Measurements from ENCODE around the gene FAM181A. TPM values are rescaled to one million over a fixed set of nuclear protein-coding genes. Genes with fewer than 3 reads are reported as not detected.

FAM181A gene
- total and polyA plus RNA-seq, 4 experiments from 2014 or later = not detected

GRCh38 chr14:93895023-93895604 lies 32.0 kb upstream of the FAM181A start:
- Histone ChIP-seq H3K4me1 (ENCODE audit: insufficient read depth, low read length) (no peaks in the 10 kb centered on the region), H3K4me3 (ENCODE audit: low read length in 2 of 2) (no peak overlapping the region), H3K9me3 (ENCODE audit: control insufficient read depth in 1 of 2, low read length in 2 of 2) (no peaks in the 10 kb centered on the region), H3K36me3 (ENCODE audit: insufficient read depth, low read length) (no peaks in the 10 kb centered on the region), H3K27ac (ENCODE audit: low read depth, low read length) (no peak overlapping the region), H3K27me3 (ENCODE audit: insufficient read depth, low read length) (no peaks in the 10 kb centered on the region)
- Mint-ChIP-seq H3K27ac (no peak overlapping the region), H3K4me3 (no peak overlapping the region), H3K27me3 (peaks cover 4 to 11% of the 10 kb centered on the region in 2 donors), H3K36me3 (no peaks in the 10 kb centered on the region), H3K4me1 (no peaks in the 10 kb centered on the region), H3K9me3 (peaks cover 0 to 3% (median 0%) of the 10 kb centered on the region in 8 donors)
- POLR2A ChIA-PET (ENCODE audit: partially characterized antibody) = no interaction called here
- CTCF ChIA-PET (ENCODE audit: partially characterized antibody) = interaction anchor here (1.2 to 1.4 kb wide), 3 partner anchors 10 to 687 kb away, joined by 3 to 4 read pairs (median 3); no protein-coding TSS in a partner anchor
- intact Hi-C loops (cut with micrococcal nuclease) = loop anchor here (10.0 kb wide), 1 partner anchor 660 kb away; no protein-coding TSS in a partner anchor
- DNase-seq = no peak

DNA sequence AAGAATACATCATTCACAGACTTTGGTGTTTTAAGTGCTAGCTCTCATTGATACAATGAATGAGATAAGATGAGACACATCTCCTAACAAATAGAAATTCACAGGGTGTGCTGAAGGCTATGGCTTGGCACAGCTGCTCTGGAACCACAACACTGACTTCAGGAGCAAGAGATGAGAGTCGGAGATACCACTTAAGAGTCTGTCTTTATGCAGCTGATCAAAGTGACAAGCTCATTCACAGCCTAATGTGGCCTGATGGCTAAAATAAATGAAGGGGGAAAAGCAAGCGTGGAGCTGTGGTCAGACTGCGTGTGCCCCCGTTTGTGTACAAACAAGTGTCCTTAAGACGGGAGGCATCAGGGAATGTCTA lies 29.7 kb upstream of the FAM181A start:
- intact Hi-C loops (cut with micrococcal nuclease) = loop anchor here (10.0 kb wide), 1 partner anchor 663 kb away; no protein-coding TSS in a partner anchor
- no peaks in the 10 kb centered on the region for H3K4me1 ChIP-seq (ENCODE audit: insufficient read depth, low read length)
- Mint-ChIP-seq H3K4me1 (no peaks in the 10 kb centered on the region), H3K9me3 (peaks cover 0 to 3% (median 0%) of the 10 kb centered on the region in 8 donors), H3K27ac (no peak overlapping the region), H3K4me3 (no peak overlapping the region), H3K36me3 (no peaks in the 10 kb centered on the region), H3K27me3 (peaks cover 2 to 4% of the 10 kb centered on the region in 2 donors)
- no peaks in the 10 kb centered on the region for H3K27me3 ChIP-seq (ENCODE audit: insufficient read depth, low read length)
- no peaks in the 10 kb centered on the region for H3K9me3 ChIP-seq (ENCODE audit: control insufficient read depth in 1 of 2, low read length in 2 of 2)
- no peaks in the 10 kb centered on the region for H3K36me3 ChIP-seq (ENCODE audit: insufficient read depth, low read length)
- H3K4me3 ChIP-seq (ENCODE audit: low read length in 2 of 2) = no peak overlapping the region
- DNase-seq = no peak
- H3K27ac ChIP-seq (ENCODE audit: low read depth, low read length) = no peak overlapping the region
- POLR2A ChIA-PET (ENCODE audit: partially characterized antibody) = no interaction called here
- CTCF ChIA-PET (ENCODE audit: partially characterized antibody) = interaction anchor here (0.8 to 1.4 kb wide), 4 partner anchors 9 to 13 kb away, joined by 3 to 4 read pairs (median 3); no protein-coding TSS in a partner anchor

DNA sequence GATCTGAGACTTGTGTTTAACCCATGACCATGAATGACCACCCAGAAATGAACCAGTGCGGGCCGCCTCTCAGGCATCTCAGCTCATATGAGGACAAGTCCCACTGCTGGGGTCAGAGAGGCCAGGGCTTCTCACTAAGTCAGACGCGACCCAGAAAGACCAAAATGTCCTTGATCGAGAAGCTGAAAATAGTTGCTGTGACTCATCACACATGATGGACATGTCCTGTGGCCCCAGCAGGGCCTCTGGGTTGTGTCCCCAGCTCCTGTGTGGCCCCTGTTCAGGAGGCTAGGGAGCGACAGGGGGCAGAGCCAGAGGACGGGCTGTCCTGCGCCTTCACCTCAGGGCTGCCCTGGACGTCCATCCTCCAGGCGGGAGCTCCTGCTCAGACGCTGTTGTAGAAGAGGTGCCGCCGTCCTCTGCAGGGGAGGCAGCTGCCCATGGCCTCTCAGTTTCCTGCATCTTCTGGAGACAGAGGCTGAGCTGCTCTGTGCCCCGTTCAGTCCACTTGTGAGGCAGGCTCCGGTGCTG lies 29.0 kb upstream of the FAM181A start:
- Mint-ChIP-seq H3K27ac (no peak overlapping the region), H3K9me3 (peaks cover 0 to 3% (median 0%) of the 10 kb centered on the region in 8 donors), H3K4me3 (no peak overlapping the region), H3K4me1 (no peaks in the 10 kb centered on the region), H3K27me3 (peaks cover 2 to 4% of the 10 kb centered on the region in 2 donors), H3K36me3 (no peaks in the 10 kb centered on the region)
- no peaks in the 10 kb centered on the region for H3K27me3 ChIP-seq (ENCODE audit: insufficient read depth, low read length)
- ChIA-PET POLR2A (ENCODE audit: partially characterized antibody) (no interaction called here), CTCF (ENCODE audit: partially characterized antibody) (interaction anchor here (1.2 to 1.5 kb wide), 3 partner anchors 9 to 13 kb away, joined by 3 to 4 read pairs (median 4); no protein-coding TSS in a partner anchor)
- H3K4me3 ChIP-seq (ENCODE audit: low read length in 2 of 2) = no peak overlapping the region
- H3K9me3 ChIP-seq (ENCODE audit: control insufficient read depth in 1 of 2, low read length in 2 of 2) = no peaks in the 10 kb centered on the region
- H3K27ac ChIP-seq (ENCODE audit: low read depth, low read length) = no peak overlapping the region
- intact Hi-C loops (cut with micrococcal nuclease) = loop anchor here (10.0 kb wide), 1 partner anchor 663 kb away; no protein-coding TSS in a partner anchor
- no peak for DNase-seq
- H3K36me3 ChIP-seq (ENCODE audit: insufficient read depth, low read length) = no peaks in the 10 kb centered on the region
- H3K4me1 ChIP-seq (ENCODE audit: insufficient read depth, low read length) = no peaks in the 10 kb centered on the region

- H3K4me1 Mint-ChIP-seq = no peaks in the 10 kb centered on the region
- no peaks in the 10 kb centered on the region for H3K27me3 ChIP-seq (ENCODE audit: insufficient read depth, low read length)
- H3K4me1 ChIP-seq (ENCODE audit: insufficient read depth, low read length) = no peaks in the 10 kb centered on the region
- ChIA-PET POLR2A (ENCODE audit: partially characterized antibody) (no interaction called here), CTCF (ENCODE audit: partially characterized antibody) (interaction anchor here (1.5 kb wide), 1 partner anchor 10 kb away, joined by 4 read pairs; no protein-coding TSS in a partner anchor)
- H3K4me3 Mint-ChIP-seq = no peak overlapping the region
- H3K4me3 ChIP-seq (ENCODE audit: low read length in 2 of 2) = no peak overlapping the region
- peaks cover 0 to 3% (median 0%) of the 10 kb centered on the region in 8 donors for H3K9me3 Mint-ChIP-seq
- intact Hi-C loops (cut with micrococcal nuclease) = loop anchor here (10.0 kb wide), 1 partner anchor 664 kb away; no protein-coding TSS in a partner anchor
- no peak overlapping the region for H3K27ac Mint-ChIP-seq
- H3K36me3 ChIP-seq (ENCODE audit: insufficient read depth, low read length) = no peaks in the 10 kb centered on the region
- H3K9me3 ChIP-seq (ENCODE audit: control insufficient read depth in 1 of 2, low read length in 2 of 2) = no peaks in the 10 kb centered on the region
- H3K36me3 Mint-ChIP-seq = no peaks in the 10 kb centered on the region
- peaks cover 2 to 4% of the 10 kb centered on the region in 2 donors for H3K27me3 Mint-ChIP-seq
- no peak for DNase-seq
- no peak overlapping the region for H3K27ac ChIP-seq (ENCODE audit: low read depth, low read length)
These were observed 28.4 kb upstream of the FAM181A start for GRCh38 chr14:93898731-93899130.

DNA sequence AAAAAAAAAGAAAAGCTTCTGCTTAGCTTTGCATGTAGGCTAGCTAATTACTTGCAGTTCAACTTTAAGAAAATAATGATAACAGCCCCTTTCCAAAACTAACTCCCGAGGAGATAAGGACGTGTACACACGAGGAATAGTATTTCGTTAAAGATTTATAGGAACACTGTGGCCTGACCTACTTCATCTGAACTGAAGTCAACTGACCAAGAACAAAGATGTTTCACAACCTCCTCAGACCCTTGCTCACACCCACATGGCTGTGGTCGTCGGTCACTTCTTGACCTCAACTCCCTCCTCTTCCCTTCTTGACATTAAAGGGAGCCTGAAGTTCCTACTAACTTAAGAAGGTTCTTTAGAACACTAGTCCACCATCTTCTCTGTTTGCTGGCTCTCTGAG lies 25.3 kb upstream of the FAM181A start:
- Mint-ChIP-seq H3K4me1 (peaks cover 0 to 2% (median 0%) of the 10 kb centered on the region in 4 donors), H3K36me3 (no peaks in the 10 kb centered on the region), H3K9me3 (no peaks in the 10 kb centered on the region), H3K4me3 (no peak overlapping the region), H3K27me3 (peaks cover 2 to 15% of the 10 kb centered on the region in 2 donors), H3K27ac (no peak overlapping the region)
- H3K27me3 ChIP-seq (ENCODE audit: insufficient read depth, low read length) = no peaks in the 10 kb centered on the region
- DNase-seq = no peak
- intact Hi-C loops (cut with micrococcal nuclease) = no loop called here
- H3K4me1 ChIP-seq (ENCODE audit: insufficient read depth, low read length) = peaks cover 3% of the 10 kb centered on the region
- H3K36me3 ChIP-seq (ENCODE audit: insufficient read depth, low read length) = no peaks in the 10 kb centered on the region
- no peak overlapping the region for H3K4me3 ChIP-seq (ENCODE audit: low read length in 2 of 2)
- H3K9me3 ChIP-seq (ENCODE audit: control insufficient read depth in 1 of 2, low read length in 2 of 2) = no peaks in the 10 kb centered on the region
- ChIA-PET POLR2A (ENCODE audit: partially characterized antibody) (no interaction called here), CTCF (ENCODE audit: partially characterized antibody) (interaction anchor here (1.7 kb wide), 1 partner anchor 9 kb away, joined by 7 read pairs; no protein-coding TSS in a partner anchor)
- no peak overlapping the region for H3K27ac ChIP-seq (ENCODE audit: low read depth, low read length)

- POLR2A ChIA-PET (ENCODE audit: partially characterized antibody) = no interaction called here
- H3K4me1 Mint-ChIP-seq = peaks cover 0 to 2% (median 0%) of the 10 kb centered on the region in 4 donors
- no peak overlapping the region for H3K4me3 ChIP-seq (ENCODE audit: low read length in 2 of 2)
- no peak overlapping the region for H3K27ac Mint-ChIP-seq
- no peaks in the 10 kb centered on the region for H3K36me3 Mint-ChIP-seq
- peaks cover 2 to 11% of the 10 kb centered on the region in 2 donors for H3K27me3 Mint-ChIP-seq
- peaks cover 3% of the 10 kb centered on the region for H3K4me1 ChIP-seq (ENCODE audit: insufficient read depth, low read length)
- H3K27ac ChIP-seq (ENCODE audit: low read depth, low read length) = no peak overlapping the region
- no peak for DNase-seq
- no peaks in the 10 kb centered on the region for H3K36me3 ChIP-seq (ENCODE audit: insufficient read depth, low read length)
- H3K9me3 ChIP-seq (ENCODE audit: control insufficient read depth in 1 of 2, low read length in 2 of 2) = no peaks in the 10 kb centered on the region
- H3K9me3 Mint-ChIP-seq = no peaks in the 10 kb centered on the region
- no peak overlapping the region for H3K4me3 Mint-ChIP-seq
- no peaks in the 10 kb centered on the region for H3K27me3 ChIP-seq (ENCODE audit: insufficient read depth, low read length)
- CTCF ChIA-PET (ENCODE audit: partially characterized antibody) = interaction anchor here (1.7 kb wide), 1 partner anchor 10 kb away, joined by 7 read pairs; no protein-coding TSS in a partner anchor
- intact Hi-C loops (cut with micrococcal nuclease) = no loop called here
These were observed 24.4 kb upstream of the FAM181A start for GRCh38 chr14:93902619-93903307.
